ENCODE measurements around the gene EPHA6.
"Not testable (repeated sequence)": the region's sequence is repeated elsewhere in the genome, so short reads cannot be mapped to it uniquely, and the experiment has no call there.

EPHA6 gene

DNA sequence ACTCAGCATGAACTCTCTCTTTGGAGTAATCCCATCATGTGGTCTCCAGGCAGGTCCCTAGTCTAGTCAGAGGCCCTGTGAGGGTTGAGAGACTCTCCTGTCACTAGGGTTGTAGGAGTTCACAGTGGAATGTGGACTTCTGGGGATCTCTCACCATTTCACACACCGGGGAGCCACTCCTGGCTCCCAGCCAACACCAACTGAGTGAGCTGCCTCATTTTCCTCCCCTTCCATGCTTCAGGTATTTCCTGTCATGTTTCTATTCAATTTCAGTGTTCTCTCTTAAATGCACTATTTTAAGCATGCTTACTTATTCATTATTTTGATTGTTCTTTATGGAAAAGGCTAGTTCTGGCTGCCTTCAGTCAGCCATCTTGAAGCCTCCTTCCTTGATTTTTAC, 482.6 kb downstream of the EPHA6 start:
- no peak for DNase-seq

DNA sequence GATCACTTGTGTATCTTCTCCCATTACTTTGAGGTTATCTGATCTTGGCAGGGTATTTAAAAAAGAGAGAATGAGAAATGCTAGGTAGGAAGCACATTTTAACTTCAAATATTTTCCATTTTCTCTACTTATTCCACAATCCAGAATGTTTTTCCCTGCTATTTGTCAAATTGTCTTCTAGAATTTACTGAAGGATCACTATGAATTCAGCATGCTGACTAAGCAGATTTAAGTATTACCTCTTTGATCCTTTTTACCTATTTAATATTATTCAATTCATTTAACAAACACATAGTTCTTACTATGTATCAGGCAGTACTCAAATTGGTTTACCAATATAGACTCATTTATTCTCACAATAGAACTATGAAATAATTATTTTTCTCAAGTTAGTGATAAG, 486.7 kb downstream of the EPHA6 start:
- no peak for DNase-seq

DNA sequence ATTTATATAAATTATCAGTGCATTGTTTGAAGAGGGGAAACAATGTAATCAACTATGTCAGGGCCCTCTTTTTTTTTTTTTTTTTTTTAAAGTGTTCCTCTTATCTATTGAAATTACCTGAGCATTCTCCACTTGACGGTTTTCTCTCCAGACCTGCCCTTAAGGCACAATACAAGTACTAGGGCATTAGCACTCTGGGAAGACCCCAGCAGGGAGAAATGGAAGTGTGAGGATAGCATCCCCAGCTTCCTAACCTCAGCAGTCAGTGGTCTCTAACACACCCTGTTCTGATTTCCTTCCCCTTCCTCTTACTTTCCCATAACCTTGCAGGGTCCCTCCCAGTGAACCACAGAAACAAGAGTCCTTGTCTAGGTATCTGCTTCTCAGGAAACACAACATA, 491.8 kb downstream of the EPHA6 start:
- no peak for DNase-seq

GRCh38 chr3:97338375-97338774, 524.0 kb downstream of the EPHA6 start:
- DNase-seq, result no peak

- DNase-seq, result no peak
Measured at GRCh38 chr3:97340940-97341339, 526.5 kb downstream of the EPHA6 start.

GRCh38 chr3:97347780-97348179, 533.4 kb downstream of the EPHA6 start:
- no peak for DNase-seq

- no peak for DNase-seq
Measured at GRCh38 chr3:97350971-97351370, 536.6 kb downstream of the EPHA6 start.

GRCh38 chr3:97353176-97353575, 538.8 kb downstream of the EPHA6 start:
- no peak for DNase-seq

DNA sequence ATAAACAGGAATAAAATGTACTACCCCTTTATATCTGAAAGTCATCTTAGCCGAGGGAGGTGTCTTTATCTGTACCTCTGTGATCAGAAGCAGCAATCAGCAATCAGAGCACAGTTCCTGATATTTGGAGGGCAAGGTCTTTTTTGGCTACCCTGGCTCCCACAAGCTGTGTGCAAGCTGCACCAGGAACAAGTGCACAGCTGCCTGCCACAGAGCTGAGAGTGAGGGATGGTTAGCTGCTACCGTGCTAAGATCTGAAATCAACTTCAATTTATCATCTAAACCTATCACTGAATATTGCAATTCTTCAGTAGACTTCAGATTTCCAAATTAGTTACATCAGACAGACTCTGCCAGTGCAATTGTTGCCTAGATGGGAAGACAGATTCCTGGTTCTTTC, 545.6 kb downstream of the EPHA6 start:
- no peak for DNase-seq

DNA sequence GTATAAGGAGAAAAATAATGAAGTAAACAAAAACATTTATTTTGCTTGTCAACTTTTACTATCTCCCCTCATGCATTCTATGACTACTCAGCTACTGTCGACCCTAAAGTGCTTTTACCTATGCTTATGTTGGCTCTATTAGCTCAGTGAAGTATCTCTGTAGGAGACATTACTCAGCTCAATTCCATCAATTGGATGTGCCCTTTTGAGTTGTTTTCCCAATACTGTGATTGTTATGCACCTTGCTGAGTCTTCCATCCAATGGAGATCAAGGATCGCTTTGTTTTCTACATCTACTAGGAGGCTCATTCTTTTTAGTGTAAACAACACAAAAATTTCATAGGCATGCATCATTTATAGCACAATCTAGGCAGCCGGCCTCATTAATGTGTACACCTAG, 546.4 kb downstream of the EPHA6 start:
- no peak for DNase-seq

DNA sequence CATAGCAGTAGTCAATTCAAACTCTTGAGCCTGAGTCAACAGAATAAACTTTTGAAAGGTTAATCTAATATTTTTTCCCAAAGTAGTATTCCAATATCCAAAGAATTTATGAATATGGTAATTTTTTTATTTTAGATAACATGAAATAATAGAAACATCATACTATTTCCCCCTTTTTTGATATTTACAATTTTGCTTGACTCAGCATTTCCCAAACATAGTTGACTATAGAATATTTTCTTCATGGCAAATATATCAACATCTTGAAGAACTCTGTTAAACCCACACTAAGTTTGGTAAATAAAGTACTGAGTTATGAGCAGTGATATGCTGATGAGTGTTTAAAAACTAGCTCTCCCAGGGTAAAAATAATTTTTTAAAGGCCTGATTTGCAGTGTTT, 570.2 kb downstream of the EPHA6 start:
- DNase-seq, result no peak

GRCh38 chr3:97388774-97389173, 574.4 kb downstream of the EPHA6 start:
- no peak for DNase-seq

- no peak for DNase-seq
Measured at GRCh38 chr3:97389936-97390335, 575.5 kb downstream of the EPHA6 start.

- no peak for DNase-seq
Measured at GRCh38 chr3:97391167-97391566, 576.8 kb downstream of the EPHA6 start.

DNA sequence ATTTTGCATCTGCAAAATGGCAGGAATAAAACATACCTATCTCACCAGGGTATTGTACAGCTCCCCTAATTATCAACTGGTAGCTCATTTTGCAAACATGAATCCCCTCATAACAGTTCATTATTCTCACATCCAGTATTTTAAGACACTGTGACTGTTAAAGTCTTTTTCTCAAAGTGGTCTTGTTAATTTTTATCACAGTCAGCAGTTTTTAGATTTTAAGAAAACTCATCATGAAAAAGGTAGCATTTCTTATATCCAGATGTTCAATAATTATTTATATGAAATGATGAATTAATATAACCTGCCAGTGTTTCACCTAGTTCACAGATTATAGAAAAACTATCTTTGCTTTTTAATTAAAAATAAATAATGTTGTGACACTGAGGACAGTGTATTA, 595.2 kb downstream of the EPHA6 start:
- DNase-seq, result no peak

DNA sequence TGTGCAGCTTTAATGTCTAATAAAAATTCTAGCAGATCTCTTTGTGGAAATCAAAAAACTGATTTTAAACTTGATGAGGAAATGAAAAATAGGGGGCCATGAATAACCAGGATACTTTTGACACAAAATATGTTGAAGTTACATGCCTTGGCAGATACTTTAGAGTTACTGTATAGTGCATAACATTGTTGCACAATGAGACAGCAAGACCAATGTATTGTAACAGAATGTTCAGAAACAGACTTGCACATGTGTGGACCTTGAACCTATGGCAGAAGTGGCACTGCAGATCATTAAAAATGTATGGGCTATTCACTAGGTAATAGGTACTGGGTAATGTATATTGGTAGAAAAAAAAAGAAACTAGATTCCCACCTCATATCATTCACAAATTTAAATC, 607.2 kb downstream of the EPHA6 start:
- no peak for DNase-seq

DNA sequence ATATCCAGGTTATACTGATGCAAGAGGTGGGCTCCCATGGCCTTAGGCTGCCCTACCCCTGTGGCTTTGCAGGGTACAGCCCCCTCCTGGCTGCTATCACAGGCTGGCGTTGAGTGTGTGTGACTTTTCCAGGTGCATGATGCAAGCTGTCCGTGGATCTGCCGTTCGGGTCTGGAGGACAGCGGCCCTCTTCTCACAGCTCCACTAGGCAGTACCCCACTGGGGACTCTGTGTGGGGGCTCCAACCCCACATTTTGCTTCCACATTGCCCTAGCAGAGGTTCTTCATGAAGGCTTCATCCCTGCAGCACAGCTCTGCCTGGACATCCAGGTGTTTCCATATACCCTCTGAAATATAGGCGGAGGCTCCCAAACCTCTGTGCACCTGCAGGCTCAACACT, 610.6 kb downstream of the EPHA6 start:
- no peak for DNase-seq

- no peak for DNase-seq
Measured at GRCh38 chr3:97430601-97431000, 616.2 kb downstream of the EPHA6 start.

DNA sequence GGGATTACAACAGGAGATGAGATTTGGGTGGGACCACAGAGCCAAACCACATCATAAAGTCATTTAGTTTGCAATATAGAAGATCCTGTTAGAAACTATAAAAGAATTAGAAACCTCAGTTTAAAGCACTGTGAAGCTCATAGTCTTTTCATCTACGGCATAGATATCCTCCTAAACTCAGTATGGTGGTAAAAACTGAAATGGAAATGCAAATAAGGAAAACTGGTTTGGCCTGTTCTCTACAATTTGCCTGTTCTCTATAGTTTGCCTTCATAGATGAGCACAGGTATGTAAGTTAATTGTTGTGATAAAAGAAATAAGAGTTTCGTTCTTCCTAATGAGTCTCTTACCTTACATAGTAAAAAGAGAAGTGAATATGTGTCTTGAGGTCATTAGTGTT, 618.5 kb downstream of the EPHA6 start:
- DNase-seq, result no peak

- DNase-seq, result no peak
Measured at GRCh38 chr3:97438131-97438530, 623.7 kb downstream of the EPHA6 start.

- DNase-seq, result no peak
Measured at GRCh38 chr3:97439373-97439772, 625.0 kb downstream of the EPHA6 start.

DNA sequence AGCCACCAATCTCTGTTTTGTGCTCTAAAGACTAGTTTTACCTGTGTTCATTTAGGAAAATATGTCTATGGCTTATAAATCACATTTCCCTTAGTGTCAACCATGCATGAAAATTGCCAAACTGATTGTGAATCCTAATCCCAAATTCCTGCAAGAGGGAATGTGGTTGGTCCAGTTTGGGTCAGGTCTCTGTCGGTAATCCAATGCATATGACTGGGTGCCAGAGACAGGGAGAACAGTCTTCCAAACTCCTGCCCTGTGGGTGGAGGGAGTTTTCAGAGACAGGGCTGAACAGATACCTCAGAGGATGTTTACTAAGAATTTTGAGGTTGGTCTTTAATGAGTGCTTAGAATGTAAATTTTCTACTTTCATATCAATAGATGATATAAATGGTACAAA, 649.6 kb downstream of the EPHA6 start:
- DNase-seq, result no peak

GRCh38 chr3:97470481-97470880, 656.1 kb downstream of the EPHA6 start:
- DNase-seq, result no peak

DNA sequence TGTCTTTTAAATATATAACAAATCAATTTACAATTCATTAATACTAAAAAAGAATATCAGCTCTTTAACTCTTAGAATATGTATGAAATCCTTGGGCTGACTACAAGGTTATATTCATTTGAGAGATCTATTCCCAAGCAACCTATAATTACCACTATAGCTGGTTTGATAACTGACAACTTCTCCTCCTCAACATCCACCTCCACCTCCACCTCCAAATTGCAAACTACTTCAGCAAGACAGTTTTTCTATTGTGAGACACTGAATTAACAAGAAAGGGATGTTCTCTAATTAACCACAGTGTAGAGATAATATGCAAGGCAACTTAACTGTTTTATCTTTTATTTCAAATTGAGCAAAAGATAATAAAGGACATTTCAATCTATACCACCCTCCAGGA, 665.3 kb downstream of the EPHA6 start:
- no peak for DNase-seq

DNA sequence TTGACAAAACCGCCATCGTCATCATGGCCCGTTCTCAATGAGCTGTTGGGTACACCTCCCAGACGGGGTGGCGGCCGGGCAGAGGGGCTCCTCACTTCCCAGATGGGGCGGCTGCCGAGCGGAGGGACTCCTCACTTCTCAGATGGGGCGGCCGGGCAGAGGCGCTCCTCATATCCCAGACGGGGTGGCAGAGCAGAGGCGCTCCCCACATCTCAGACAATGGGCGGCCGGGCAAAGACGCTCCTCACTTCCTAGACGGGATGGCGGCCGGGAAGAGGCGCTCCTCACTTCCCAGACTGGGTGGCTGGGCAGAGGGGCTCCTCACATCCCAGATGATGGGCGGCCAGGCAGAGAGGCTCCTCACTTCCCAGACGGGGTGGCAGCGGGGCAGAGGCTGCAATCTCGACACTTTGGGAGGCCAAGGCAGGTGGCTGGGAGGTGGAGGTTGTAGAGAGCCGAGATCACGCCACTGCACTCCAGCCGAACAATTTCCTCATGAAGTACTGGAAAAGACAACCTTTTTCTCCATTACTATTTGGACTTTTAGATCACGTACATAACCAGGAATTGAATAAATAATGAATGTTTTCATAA, 666.4 kb downstream of the EPHA6 start:
- not testable (repeated sequence) for DNase-seq

DNA sequence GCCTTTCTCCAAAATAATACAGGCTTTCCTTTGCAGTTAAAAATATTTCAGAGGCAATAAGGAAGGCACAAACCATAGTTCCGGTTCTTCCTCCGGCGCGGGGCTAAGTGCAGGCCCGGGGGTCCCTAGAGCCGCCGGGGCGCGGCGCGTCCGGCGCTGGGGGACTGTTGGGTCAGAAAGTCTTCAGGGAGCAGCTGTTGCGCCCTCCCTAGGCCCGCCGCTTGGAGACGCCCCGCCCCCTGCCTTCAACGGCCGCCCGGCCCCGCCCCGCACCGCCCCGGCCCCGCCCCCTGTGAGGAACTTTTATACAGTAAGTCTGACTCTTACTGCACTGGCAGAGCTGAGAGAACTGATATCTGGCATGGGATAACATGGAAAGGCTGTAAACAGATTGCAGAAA, 667.0 kb downstream of the EPHA6 start:
- no peak for DNase-seq
